Measurements from ENCODE around the gene KRT1.

The KRT1 gene

DNA sequence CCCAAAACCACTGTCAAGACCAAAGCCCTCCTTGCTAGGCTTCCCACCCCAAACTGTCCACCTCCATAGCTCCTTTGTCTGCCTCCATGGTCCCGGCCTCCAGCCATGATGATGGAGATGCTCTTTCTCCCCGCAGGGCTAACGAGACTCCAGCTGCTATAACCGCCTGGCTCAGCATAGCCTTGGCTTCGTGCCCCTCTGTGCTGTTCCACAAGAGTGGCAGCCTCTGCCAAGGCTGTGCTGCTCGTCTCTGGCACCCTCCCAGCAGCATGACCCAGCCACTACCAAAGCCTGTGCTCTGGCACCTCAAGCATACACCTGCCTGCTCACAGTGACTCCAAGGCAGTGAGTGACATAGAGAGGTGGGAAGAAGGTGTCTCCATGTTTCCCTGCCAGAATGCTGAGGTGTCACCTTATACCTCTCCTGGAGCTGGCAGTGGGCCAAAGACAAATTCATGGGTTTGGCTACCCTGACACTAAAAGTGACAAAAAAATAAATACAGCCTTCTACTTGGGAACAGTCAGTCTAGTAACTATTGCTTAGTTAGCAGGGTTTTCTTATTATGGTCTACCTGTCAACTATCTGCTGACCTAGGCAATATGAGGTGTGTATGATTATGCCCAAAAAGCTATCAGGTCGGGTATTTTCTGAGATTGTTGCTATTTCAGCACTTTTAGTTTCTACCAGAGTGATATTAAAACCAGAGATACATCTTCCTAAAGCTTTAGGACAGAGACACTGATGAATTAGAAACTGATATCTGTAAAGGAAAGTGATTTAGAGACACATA lies 45.7 kb downstream of the KRT1 start:
- no peak for DNase-seq (ENCODE audit: low spot score)

DNA sequence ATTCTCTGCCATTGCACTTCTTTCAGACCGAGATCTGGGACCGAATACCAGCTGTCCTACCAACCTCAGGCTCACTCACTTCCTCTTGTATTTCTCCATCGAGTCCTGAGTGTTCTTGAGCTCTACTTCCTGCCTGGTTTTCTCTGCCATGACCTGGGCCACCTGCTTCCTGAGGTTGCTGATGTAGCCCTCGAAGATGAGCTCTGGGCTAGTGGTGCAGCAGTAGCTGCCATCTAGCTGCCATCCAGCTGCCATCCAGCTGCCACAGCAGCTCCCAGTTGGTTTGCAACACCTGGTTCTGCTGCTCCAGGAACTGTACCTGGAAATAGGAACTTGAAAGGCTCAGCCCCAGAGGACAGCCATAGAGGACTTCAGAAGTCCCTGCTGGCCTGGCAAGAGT lies 46.8 kb downstream of the KRT1 start:
- DNase-seq (ENCODE audit: low spot score) = no peak

- no peak for DNase-seq (ENCODE audit: low spot score)
Observed at GRCh38 chr12:52632656-52633055, 47.6 kb downstream of the KRT1 start.

GRCh38 chr12:52631676-52632459 lies 48.3 kb downstream of the KRT1 start:
- DNase-seq (ENCODE audit: low spot score) = no peak

DNA sequence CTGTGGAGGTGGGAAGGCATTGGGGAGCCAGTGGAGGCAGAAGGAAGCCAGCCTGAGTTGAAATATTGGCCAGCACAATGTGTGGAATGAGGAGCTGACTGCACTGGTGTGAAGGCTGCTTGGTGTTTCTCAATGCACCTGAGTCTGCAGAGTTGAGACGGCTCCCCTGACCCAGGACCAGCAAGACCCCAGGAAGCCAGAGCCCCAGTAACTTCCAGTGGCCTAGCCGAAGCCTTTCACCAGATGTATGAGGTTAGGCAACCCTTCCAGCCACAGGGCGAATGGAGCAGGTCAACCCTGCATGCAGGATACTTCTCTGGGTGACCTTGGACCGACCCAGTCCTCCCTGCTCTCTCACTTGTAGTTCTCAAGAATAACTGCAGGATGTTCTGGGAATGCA lies 48.9 kb downstream of the KRT1 start:
- no peak for DNase-seq (ENCODE audit: low spot score)

DNA sequence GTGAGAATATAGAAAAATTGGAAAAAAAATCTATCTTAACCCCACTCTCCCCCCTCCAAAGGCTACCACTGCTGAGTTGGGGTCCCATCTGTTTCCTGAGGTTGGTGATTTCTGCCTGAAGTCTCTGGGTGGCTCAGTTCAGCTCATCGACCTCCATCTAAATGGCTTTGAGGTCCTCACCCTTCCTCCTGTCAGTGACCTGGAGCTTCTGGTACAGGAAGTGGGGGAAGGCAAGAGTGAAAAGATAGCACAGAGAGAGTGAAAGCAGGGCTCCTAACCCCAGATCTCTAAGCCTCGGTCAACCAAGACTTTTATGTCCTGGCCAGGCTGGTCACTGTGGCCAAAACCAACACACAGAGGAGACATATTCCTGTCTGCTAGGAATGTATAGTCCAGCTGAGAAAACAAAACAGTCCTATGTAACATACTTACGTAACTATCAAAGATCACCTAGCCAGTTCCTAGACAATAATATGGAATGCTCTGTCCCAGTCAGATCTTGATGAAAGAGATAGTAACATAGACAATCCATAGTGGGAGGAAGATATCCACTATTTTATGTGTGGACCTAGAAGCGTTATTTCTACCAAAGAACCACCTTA lies 49.5 kb downstream of the KRT1 start:
- no peak for DNase-seq (ENCODE audit: low spot score)

DNA sequence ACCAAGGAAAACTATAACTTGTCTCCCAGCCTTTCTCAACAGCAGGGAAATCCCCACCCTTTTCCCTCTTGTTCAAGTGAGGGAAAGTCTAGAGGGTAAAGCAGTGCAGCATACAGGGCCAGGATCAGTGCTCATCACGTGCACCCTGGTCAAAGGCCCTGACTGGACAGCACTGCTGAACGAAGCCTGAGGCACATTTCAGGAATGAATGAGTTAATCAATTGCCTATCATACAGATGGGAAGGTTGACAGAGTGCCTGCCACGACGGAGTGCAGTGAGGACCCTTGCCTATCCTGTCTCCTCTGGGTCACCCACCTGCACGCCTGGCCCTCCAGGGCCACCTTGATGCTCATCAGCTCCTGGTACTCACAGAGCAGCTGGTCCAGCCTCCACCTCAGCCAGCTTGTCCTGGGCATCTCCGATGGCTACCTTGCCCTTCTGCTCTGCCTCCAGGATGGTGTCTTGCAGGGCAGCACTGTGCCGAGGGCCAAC lies 50.2 kb downstream of the KRT1 start:
- no peak for DNase-seq (ENCODE audit: low spot score)

DNA sequence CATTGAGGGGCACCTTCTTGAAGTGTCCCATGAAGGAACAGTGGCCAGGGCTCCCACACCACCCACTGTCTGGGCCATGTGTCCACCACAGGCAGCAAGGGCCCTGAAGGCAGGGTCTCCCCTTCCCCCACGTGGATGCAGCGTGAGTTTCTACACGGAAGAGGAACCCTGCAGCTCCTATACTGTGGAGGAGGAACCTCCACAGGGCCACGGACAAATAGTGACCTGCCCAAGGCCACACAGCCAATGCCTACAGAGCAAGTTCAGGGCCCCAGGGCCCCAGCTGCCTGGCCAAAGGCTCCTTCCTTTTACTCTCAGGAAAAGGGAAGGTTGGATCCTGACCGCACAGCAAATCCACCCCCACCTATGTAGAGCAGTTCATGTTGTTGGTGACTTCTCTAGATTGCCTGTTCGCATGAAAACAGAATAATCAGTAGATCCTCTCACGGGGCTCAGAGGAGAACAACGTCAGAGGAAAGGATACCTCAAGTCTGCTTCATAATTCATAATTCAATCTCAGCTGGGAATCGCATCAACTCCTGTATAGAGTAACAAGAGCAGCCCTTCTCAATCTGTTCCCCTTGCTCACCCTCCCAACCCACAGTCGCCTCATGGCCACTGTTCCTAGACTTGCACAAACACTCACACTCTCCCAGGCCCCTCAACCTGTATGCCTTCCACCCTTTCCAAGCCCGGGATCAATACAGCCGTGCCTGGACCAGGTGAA lies 50.8 kb downstream of the KRT1 start:
- no peak for DNase-seq (ENCODE audit: low spot score)

DNA sequence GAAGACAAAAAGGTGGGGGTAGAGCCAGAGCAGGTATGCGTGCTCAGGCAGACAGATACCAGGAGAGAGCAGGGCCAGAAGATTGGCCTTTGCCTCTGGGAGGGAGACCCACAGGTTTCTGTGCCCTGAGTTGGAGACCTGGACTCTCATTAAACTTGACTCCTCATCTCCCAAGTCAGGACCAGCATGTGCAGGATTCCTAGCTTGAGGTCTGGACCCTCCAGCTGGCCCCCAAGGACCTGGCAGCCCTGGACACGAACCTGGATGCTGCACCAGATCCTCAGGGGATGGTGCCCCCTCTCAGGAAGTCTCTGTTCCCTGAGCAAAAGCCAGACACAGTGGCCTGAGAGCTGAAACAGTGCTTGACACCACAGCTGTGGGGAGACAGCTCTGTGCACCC lies 51.4 kb downstream of the KRT1 start:
- no peak for DNase-seq (ENCODE audit: low spot score)

- DNase-seq (ENCODE audit: low spot score) = no peak
Observed at GRCh38 chr12:52628111-52628507, 52.1 kb downstream of the KRT1 start.

DNA sequence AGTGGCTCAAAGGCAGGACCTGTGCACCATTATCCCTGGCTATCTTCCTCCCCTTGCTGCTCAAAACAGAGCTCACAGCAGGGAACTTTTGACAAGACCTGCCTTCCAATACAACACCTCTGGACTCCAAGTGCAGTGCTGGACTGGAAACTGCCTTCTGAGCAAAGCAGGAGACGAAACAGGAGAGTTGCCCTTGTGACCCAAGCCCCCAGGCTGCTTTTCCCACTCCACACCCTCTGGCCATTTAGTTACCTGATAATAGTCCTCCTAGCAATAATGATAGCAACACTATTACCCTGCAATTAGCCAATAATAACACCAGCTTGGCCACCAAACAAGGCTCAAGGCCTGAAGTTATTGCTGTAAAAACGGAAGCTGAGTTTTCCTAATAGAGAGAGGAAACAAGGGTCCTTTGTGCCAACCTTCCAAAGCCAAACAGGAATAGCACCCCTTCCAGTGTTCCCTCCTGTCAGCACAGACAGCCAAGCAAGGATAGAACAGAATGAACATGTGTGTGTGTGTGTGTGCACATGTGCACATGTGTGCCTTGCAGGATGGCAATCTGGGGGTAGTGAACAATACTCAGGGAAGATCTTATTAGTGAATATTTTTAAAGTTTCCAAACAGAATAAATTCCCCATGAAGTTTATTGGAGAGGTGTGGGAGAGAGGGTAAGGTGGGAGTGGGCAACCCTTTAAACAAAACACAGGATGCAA lies 52.7 kb downstream of the KRT1 start:
- no peak for DNase-seq (ENCODE audit: low spot score)

Data from GM03348 (cell line).